HEK293 (cell line): Measurements from ENCODE around the gene PYGO2.

Experiments
- ATF2 ChIP-seq: fragments of 450-650 bp; formaldehyde crosslinking; IDR thresholded peaks from 2 replicates; pipeline ENCODE4 v1.5.1; 2016; ENCODE audit warnings: missing biosample characterization, missing genetic modification characterization, low read depth
- CTCF ChIP-seq: fragments of 450-650 bp; formaldehyde crosslinking; IDR thresholded peaks from 2 replicates; pipeline ENCODE4 v1.5.1; 2016; ENCODE audit warnings: missing biosample characterization, missing genetic modification characterization
- IKZF3 ChIP-seq: fragments of 450-650 bp; IDR thresholded peaks from 2 replicates; pipeline ENCODE4 v1.5.0; 2018; ENCODE audit warnings: missing biosample characterization, mild to moderate bottlenecking, missing genetic modification characterization, moderate library complexity
- KLF7 ChIP-seq: fragments of 450-650 bp; formaldehyde crosslinking; IDR thresholded peaks from 2 replicates; pipeline ENCODE4 v1.5.1; 2016; ENCODE audit warnings: missing biosample characterization, missing genetic modification characterization, borderline replicate concordance
- PRDM2 ChIP-seq: fragments of 450-650 bp; formaldehyde crosslinking; IDR thresholded peaks from 2 replicates; pipeline ENCODE4 v1.5.1; 2016; ENCODE audit warnings: missing biosample characterization, missing genetic modification characterization, borderline replicate concordance
- REST ChIP-seq: fragments of 450-650 bp; formaldehyde crosslinking; IDR thresholded peaks from 2 replicates; pipeline ENCODE4 v1.5.1; 2016; ENCODE audit warnings: missing biosample characterization, missing genetic modification characterization
- SCRT1 ChIP-seq: fragments of 450-650 bp; formaldehyde crosslinking; IDR thresholded peaks from 2 replicates; pipeline ENCODE4 v1.5.1; 2016; ENCODE audit warnings: missing biosample characterization, missing genetic modification characterization, borderline replicate concordance
- ZBTB8A ChIP-seq: fragments of 450-650 bp; formaldehyde crosslinking; IDR thresholded peaks from 2 replicates; pipeline ENCODE4 v1.5.1; 2016; ENCODE audit warnings: missing biosample characterization, missing genetic modification characterization
- ZFP41 ChIP-seq: fragments of 450-650 bp; formaldehyde crosslinking; IDR thresholded peaks from 2 replicates; pipeline ENCODE4 v1.5.1; 2016; ENCODE audit warnings: missing biosample characterization, missing genetic modification characterization, borderline replicate concordance
- ZNF155 ChIP-seq: fragments of 450-650 bp; formaldehyde crosslinking; IDR thresholded peaks from 2 replicates; pipeline ENCODE4 v1.5.1; 2016; ENCODE audit warnings: missing biosample characterization, missing genetic modification characterization
- ZNF214 ChIP-seq: fragments of 450-650 bp; formaldehyde crosslinking; IDR thresholded peaks from 2 replicates; pipeline ENCODE4 v1.5.1; 2017; ENCODE audit warnings: missing biosample characterization, mild to moderate bottlenecking, missing genetic modification characterization, borderline replicate concordance
- ZNF239 ChIP-seq: fragments of 450-650 bp; formaldehyde crosslinking; IDR thresholded peaks from 2 replicates; pipeline ENCODE4 v1.5.1; 2016; ENCODE audit warnings: missing biosample characterization, missing genetic modification characterization
- ZNF24 ChIP-seq: fragments of 450-650 bp; formaldehyde crosslinking; IDR thresholded peaks from 2 replicates; pipeline ENCODE4 v1.5.1; 2016; ENCODE audit warnings: missing biosample characterization, missing genetic modification characterization
- ZNF26 ChIP-seq: fragments of 450-650 bp; formaldehyde crosslinking; IDR thresholded peaks from 2 replicates; pipeline ENCODE4 v1.5.1; 2016; ENCODE audit warnings: missing biosample characterization, missing genetic modification characterization
- ZNF311 ChIP-seq: fragments of 450-650 bp; formaldehyde crosslinking; IDR thresholded peaks from 2 replicates; pipeline ENCODE4 v1.5.1; 2017; ENCODE audit warnings: missing biosample characterization, missing genetic modification characterization, borderline replicate concordance
- ZNF354C ChIP-seq: fragments of 450-650 bp; formaldehyde crosslinking; IDR thresholded peaks from 2 replicates; pipeline ENCODE4 v1.5.1; 2016; ENCODE audit warnings: missing biosample characterization, missing genetic modification characterization, low read depth, borderline replicate concordance
- ZNF449 ChIP-seq: fragments of 450-650 bp; formaldehyde crosslinking; IDR thresholded peaks from 2 replicates; pipeline ENCODE4 v1.5.1; 2017; ENCODE audit warnings: missing biosample characterization, mild to moderate bottlenecking, missing genetic modification characterization, moderate library complexity
- ZNF510 ChIP-seq: fragments of 450-650 bp; formaldehyde crosslinking; IDR thresholded peaks from 2 replicates; pipeline ENCODE4 v1.5.1; 2018; ENCODE audit warnings: mild to moderate bottlenecking, missing genetic modification characterization, missing biosample characterization; ENCODE audit not compliant: insufficient replicate concordance
- ZNF596 ChIP-seq: fragments of 450-650 bp; IDR thresholded peaks from 2 replicates; pipeline ENCODE4 v1.5.0; 2018; ENCODE audit warnings: missing biosample characterization, mild to moderate bottlenecking, missing genetic modification characterization, moderate library complexity
- ZNF645 ChIP-seq: fragments of 450-650 bp; formaldehyde crosslinking; IDR thresholded peaks from 2 replicates; pipeline ENCODE4; 2016; ENCODE audit warnings: missing biosample characterization, missing genetic modification characterization
- ZNF747 ChIP-seq: fragments of 450-650 bp; formaldehyde crosslinking; IDR thresholded peaks from 2 replicates; pipeline ENCODE4 v1.5.1; 2016; ENCODE audit warnings: missing biosample characterization, missing genetic modification characterization

PYGO2 gene

GRCh38 chr1:154974808-154975408 is 13.3 kb upstream of the PYGO2 start (continued):
- TF ChIP-seq PRDM2 (tag by site-specific recombination) (no peak), ZNF449 (tag by site-specific recombination) (peak; percentile 7; the same call in 1 of the 2 replicates), ZBTB8A (tag by site-specific recombination) (no peak), ZNF354C (tag by site-specific recombination) (no peak), ZFP41 (tag by site-specific recombination) (no peak), ZNF645 (no peak), REST (no peak), KLF7 (tag by site-specific recombination) (peak; percentile 13; the same call in 1 of the 2 replicates), ZNF24 (tag by site-specific recombination) (no peak), ZNF155 (tag by site-specific recombination) (no peak), IKZF3 (tag by site-specific recombination) (no peak), ZNF214 (no peak), ZNF239 (tag by site-specific recombination) (no peak), ATF2 (tag by site-specific recombination) (no peak), ZNF510 (tag by site-specific recombination) (no peak), ZNF311 (no peak), ZNF26 (tag by site-specific recombination) (no peak), CTCF (tag by site-specific recombination) (no peak), ZNF596 (no peak), ZNF747 (tag by site-specific recombination) (no peak), SCRT1 (tag by site-specific recombination) (no peak)
